Activated CD8-positive, alpha-beta T cell treated with anti-CD3 and anti-CD28 coated beads, Interleukin-2, amount 10 ng/mL, durations not matched to agents 7 days and 5 days (primary cell): Measurements from ENCODE around the gene MUC6. TPM values are rescaled to one million over a fixed set of nuclear protein-coding genes. Genes with fewer than 3 reads are reported as not detected.
A peak's percentile ranks its signal among the peaks of the same experiment; 100 is the strongest.

ENCODE experiments used
- ATAC-seq: fragments of 150-1000 bp; cut with Tn5 transposase; one replicate; pipeline ENCODE4 v1.10.0; 2021; ENCODE audit warnings: moderate library complexity
- CTCF ChIA-PET: fragments of 350-600 bp; sonication (Branson Sonifier 250); formaldehyde crosslinking; loops from one replicate; lab custom pipeline; 2021; ENCODE audit warnings: antibody characterized with exemption; lab: Charles Lee
- POLR2A ChIA-PET: fragments of 350-600 bp; sonication (Branson Sonifier 250); formaldehyde crosslinking; loops from one replicate; lab custom pipeline; 2021; ENCODE audit warnings: antibody characterized with exemption; lab: Charles Lee
- DNase-seq: peaks from one replicate; pipeline ENCODE4 v3.0.0-alpha.2; 2020
- H3K27ac Mint-ChIP-seq: one replicate; pipeline ENCODE4 v1.8.0; 2021; ENCODE audit warnings: mild to moderate bottlenecking, mixed read lengths
- H3K27me3 Mint-ChIP-seq: one replicate; pipeline ENCODE4 v1.8.0; 2021; ENCODE audit warnings: low read depth, mixed read lengths
- H3K36me3 Mint-ChIP-seq: one replicate; pipeline ENCODE4 v1.8.0; 2021; ENCODE audit warnings: low read depth, mixed read lengths
- H3K4me1 Mint-ChIP-seq: one replicate; pipeline ENCODE4 v1.8.0; 2021; ENCODE audit warnings: low read depth, mixed read lengths
- H3K4me3 Mint-ChIP-seq: one replicate; pipeline ENCODE4 v1.8.0; 2021; ENCODE audit warnings: mild to moderate bottlenecking, mixed read lengths
- H3K9me3 Mint-ChIP-seq: one replicate; pipeline ENCODE4 v1.8.0; 2022; ENCODE audit warnings: mixed read lengths; ENCODE audit not compliant: insufficient read depth
- total RNA-seq, 2 experiments: library from RNA; stranded (reverse); gene quantifications; one replicate each; pipeline ENCODE4 v1.2.3, GENCODE V29; 2021

Gene MUC6
- total RNA-seq, 2 experiments from 2014 or later: not detected

DNA sequence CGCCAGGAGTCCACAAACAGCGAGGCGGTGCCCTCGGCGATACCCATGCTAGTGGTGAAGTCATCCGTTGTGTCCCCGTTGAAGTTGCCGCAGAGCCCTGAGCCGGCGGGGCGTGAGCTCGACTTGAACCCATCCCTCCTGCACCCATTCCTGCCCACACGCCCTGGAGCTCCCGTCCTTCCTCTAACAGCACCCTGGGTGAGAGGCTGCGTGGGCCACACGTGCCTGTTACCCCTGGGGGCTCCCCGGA, 8.3 kb downstream of the MUC6 start:
- H3K4me1 Mint-ChIP-seq: no peaks in the 10 kb centered on the region
- no peaks in the 10 kb centered on the region for H3K36me3 Mint-ChIP-seq
- H3K27ac Mint-ChIP-seq: no peak overlapping the region
- POLR2A ChIA-PET: no interaction called here
- ATAC-seq: no peak
- DNase-seq: no peak
- H3K27me3 Mint-ChIP-seq: no peaks in the 10 kb centered on the region
- no peak overlapping the region for H3K4me3 Mint-ChIP-seq
- CTCF ChIA-PET: no interaction called here
- no peaks in the 10 kb centered on the region for H3K9me3 Mint-ChIP-seq

DNA sequence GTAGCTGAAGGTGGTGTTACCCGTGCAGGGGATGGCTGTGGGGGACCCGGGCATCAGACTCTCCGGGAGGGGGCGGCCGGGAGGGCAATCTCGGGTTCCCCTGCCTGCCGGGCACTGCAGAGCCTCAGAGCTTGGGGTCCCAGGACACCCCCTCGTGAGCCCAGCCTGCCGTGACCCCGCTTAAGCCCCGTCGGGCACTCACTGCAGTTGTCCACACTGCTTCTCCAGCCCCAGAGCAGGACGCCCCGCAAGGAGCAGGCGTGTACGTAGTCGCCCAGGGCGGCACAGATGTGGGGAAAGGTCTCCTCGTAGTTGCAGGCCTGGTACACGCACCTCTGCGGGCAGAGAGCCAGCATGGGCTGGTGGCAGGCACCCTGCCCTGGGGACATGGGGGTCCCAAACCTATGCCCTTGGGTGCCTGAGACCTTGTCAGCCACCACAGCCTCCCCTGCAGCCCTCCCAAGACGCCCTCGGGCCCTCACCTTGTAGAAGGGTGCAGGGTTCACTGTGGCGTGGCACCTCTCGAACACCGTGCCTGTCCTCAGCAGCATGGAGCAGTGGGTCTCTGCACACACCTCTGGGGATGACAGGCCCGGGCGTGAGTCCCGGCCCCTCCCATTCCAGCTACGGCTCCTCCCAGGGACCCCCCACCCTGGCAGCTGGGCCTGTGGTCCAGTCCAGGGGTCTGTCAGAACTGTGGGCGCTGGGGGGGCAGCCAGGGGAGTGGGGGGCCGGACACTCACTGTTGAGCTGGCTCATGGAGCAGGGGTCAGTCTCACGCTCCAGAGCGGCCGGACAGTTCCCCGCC, 8.8 kb downstream of the MUC6 start:
- CTCF ChIA-PET: no interaction called here
- POLR2A ChIA-PET: no interaction called here
- ATAC-seq (no peak), DNase-seq (no peak)
- Mint-ChIP-seq H3K4me1 (no peaks in the 10 kb centered on the region), H3K27ac (no peak overlapping the region), H3K27me3 (no peaks in the 10 kb centered on the region), H3K36me3 (no peaks in the 10 kb centered on the region), H3K9me3 (no peaks in the 10 kb centered on the region), H3K4me3 (no peak overlapping the region)

DNA sequence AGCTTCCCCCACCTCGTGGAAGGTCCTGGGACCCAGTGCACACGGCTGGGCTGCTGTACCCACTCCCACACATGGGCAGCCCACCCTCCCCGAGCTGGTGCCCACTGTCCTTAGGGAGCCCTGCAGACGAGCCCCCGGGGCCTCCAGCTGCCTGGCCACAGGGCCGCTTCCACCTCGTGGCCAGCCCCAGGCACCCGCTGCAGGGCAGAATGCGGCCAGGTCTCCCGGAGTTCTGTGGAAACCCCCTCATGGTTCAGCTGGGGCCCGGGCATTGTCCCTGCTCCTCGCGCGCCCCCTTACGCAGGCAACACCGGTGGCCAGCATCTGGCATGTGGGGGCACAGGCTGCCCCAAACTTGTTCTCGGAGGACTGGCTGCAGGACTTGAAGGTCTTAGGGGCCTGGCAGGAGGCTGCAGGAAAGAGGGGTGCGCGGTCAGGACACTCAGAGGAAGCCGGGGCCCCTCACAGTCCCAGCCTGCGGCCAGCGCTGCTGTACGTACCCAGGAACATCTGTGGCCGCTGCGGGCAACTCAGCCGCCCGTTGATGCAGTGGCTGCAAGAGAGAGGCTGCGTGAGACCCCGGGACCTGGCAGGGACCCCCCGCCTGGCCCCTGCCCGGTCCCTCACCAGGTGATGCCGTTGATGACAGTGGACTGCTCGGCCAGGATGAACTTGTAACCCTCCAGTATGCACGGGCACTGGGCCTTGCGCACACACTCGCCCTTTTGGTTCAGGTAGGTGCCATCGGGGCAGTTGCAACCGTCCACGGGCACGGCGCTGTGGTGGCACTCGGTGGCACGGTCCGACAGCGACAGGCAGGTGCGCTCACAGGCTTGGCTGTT, 9.7 kb downstream of the MUC6 start:
- no peaks in the 10 kb centered on the region for H3K9me3 Mint-ChIP-seq
- no peak for ATAC-seq
- H3K36me3 Mint-ChIP-seq: no peaks in the 10 kb centered on the region
- no peak overlapping the region for H3K27ac Mint-ChIP-seq
- POLR2A ChIA-PET: no interaction called here
- H3K27me3 Mint-ChIP-seq: no peaks in the 10 kb centered on the region
- CTCF ChIA-PET: no interaction called here
- DNase-seq: no peak
- no peaks in the 10 kb centered on the region for H3K4me1 Mint-ChIP-seq
- H3K4me3 Mint-ChIP-seq: no peak overlapping the region

DNA sequence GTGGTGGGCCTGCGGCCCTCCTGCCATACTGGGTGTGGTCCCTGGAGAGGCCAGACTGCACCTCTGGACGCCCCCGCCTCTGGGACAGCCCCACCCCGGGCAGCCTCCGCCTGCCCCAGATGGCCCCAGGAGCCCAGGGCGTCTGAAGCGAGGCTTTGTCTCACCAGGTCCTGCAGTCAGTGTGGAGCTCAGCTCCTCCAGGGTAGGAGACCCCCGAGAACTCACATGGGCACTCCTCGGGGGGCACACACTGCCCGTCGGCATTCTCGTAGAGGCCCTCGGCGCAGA, 10.4 kb downstream of the MUC6 start:
- POLR2A ChIA-PET: no interaction called here
- Mint-ChIP-seq H3K4me3 (no peak overlapping the region), H3K4me1 (no peaks in the 10 kb centered on the region), H3K27ac (no peak overlapping the region), H3K36me3 (no peaks in the 10 kb centered on the region), H3K9me3 (no peaks in the 10 kb centered on the region), H3K27me3 (no peaks in the 10 kb centered on the region)
- DNase-seq (no peak), ATAC-seq (no peak)
- CTCF ChIA-PET: no interaction called here

DNA sequence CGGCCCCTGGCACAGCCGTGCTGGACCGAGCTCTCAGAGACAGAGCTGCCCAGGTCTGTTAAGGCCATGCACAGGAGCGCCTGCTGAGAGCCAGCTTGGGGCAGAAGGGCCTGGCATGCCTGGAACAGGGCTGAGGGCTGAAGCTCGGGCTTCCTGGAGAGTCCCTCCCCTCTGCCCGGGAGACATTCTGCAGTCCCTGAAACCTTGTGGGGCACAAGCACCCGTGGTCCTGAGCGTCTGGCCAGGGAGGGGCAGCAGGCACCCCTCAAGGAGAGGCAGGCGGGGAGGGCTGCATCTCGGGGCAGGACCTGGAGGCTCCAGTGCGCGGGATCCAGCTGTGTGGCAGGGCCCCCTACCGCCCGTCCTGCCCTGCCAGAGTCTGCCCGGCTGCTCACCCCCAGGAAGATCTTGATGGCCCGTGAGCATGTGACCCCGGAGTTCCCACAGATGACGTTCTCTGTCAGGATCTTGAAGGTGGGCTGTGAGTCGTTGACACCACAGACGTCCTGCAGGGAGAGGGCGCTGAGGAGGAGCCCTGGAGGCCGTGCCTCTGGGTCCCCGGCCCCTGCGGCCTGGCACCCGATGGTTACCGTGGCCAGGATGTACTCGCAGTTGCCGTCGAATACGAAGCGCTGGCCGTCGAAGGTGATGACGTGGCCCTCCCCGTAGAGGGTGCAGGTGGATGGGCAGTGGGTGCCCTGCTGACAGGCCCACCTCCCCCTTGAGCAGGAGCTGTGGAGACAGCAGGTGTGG, 10.9 kb downstream of the MUC6 start:
- H3K4me1 Mint-ChIP-seq: no peaks in the 10 kb centered on the region
- CTCF ChIA-PET: no interaction called here
- no peak overlapping the region for H3K4me3 Mint-ChIP-seq

DNA sequence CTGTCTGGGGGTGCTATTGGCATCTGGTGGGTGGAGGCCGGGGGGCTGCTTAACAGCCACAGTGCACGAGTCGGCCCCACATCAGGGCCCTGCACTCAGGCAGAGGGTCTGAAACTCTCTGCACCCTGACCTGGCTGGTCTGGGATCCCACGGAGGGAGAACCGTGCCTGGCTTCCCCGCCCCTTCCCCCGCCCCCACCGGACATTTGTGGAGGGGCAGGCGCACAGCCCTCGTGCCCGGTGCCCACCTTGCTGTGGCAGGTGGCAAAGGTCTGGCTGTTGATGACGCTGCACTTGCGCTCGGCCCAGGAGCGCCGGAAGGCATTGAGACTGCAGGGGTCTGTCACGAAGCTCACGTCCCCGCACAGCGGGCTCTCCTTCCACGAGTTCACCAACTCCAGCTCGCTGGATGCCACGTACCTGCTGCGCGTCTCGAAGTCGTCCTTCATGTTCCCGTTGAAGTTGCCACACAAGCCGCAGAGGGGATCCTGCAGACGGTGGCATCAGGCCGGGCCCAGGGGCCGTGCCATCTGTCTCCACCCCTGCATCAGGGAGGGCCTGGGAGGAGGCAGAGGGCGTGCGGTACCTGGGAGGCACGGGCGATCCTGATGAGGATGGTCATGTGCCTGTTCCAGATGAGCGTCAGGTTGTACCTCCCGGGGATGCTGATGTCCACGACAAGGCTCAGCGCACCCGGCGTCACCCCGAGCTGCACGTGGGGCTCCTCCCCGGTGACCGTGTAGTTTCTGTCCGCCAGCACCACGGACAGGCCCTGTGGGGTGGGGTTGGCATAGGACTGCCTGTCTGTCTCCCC, 11.7 kb downstream of the MUC6 start:
- Mint-ChIP-seq H3K9me3 (no peaks in the 10 kb centered on the region), H3K4me1 (no peaks in the 10 kb centered on the region), H3K36me3 (no peaks in the 10 kb centered on the region), H3K4me3 (no peak overlapping the region), H3K27me3 (no peaks in the 10 kb centered on the region), H3K27ac (no peak overlapping the region)
- ChIA-PET CTCF (no interaction called here), POLR2A (no interaction called here)
- ATAC-seq (no peak), DNase-seq (no peak)

More for the DNA sequence above, 10.9 kb downstream of the MUC6 start:
- no peaks in the 10 kb centered on the region for H3K27me3 Mint-ChIP-seq
- no peaks in the 10 kb centered on the region for H3K36me3 Mint-ChIP-seq
- H3K27ac Mint-ChIP-seq: no peak overlapping the region
- DNase-seq: no peak
- POLR2A ChIA-PET: no interaction called here
- H3K9me3 Mint-ChIP-seq: no peaks in the 10 kb centered on the region
- no peak for ATAC-seq

DNA sequence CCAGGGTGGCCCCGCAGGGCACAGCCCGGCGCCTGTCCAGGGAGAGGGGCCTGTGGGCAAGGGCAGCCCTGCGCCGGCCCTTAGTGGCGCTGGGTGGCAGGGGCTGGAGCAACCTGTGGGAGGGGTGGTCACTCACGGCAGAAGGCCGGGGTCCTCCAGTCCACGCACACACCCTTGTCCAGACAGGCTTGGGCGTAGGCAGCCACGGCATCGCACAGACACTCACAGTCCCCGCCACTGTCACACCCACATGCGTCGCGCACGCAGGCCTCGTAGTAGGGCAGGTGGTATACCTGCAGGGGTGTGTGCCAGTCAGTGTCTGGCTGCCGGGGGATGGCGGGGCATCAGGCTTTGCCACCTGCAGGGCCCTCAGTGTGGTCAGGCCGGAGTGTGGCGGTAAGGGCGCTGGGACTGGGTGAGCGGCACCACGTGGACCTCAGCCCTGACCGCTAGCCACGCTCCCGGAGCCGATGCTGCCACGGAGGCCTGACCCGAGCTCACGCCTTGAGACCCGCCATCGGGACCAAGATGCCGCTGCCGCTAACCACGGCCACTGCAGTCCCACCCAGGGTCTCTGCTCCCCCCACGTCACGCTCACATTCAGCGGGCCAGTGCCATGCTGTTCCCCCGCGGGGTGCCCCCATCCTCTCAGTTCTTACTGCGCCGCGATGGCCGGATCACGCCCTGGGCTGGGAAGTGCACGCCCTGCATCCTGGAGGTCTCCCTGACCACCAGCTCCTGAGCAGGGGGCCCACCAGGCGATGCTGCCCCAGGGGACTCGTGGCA, 12.5 kb downstream of the MUC6 start:
- Mint-ChIP-seq H3K27ac (no peak overlapping the region), H3K9me3 (no peaks in the 10 kb centered on the region), H3K27me3 (no peaks in the 10 kb centered on the region), H3K4me1 (no peaks in the 10 kb centered on the region), H3K4me3 (no peak overlapping the region), H3K36me3 (no peaks in the 10 kb centered on the region)
- POLR2A ChIA-PET: no interaction called here
- ATAC-seq (no peak), DNase-seq (no peak)
- CTCF ChIA-PET: no interaction called here

DNA sequence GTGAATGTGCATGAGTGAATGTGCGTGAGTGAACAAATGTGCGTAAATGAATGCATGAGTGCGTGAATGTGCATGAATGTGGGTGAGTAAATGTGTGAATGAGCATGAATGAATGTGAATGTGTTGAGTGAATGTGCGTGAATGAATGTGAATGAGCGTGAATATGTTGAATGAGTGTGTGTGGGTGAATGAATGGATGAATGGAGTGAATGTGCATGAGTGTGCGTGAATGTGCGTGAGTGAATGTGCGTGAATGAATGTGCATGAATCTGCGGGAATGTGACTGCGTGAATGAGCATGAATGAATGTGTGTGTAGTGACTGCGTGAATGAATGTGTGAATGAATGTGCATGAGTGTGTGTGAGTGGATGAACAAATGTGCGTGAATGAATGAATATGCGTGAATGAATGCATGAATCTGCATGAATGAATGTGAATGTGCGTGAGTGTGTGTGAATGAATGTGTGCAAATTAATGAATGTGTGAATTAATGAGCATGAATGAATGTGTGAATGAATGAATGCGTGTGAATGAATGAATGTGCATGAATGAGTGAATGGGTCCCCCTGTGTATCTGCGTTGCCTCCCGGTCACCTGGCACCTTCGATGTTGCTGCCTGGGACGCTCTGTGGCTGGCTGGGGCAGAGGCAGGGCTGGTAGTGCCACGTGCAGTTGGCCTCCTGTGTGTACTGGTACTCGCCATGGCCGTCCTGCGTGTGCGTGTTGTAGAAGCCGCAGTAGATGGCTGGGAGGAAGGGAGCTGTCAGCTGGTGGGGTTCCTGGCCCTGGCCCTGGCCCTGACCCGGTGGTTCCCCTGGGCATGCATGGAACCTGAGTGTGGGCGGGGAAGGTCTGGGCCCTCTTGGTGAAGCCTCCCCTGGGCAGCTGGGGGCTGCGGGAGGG, 13.4 kb downstream of the MUC6 start:
- CTCF ChIA-PET: no interaction called here
- POLR2A ChIA-PET: no interaction called here
- Mint-ChIP-seq H3K27me3 (no peaks in the 10 kb centered on the region), H3K27ac (no peak overlapping the region), H3K36me3 (no peaks in the 10 kb centered on the region), H3K9me3 (no peaks in the 10 kb centered on the region), H3K4me3 (no peak overlapping the region), H3K4me1 (peaks cover 1% of the 10 kb centered on the region)
- DNase-seq: no peak
- peak; percentile 22 for ATAC-seq

DNA sequence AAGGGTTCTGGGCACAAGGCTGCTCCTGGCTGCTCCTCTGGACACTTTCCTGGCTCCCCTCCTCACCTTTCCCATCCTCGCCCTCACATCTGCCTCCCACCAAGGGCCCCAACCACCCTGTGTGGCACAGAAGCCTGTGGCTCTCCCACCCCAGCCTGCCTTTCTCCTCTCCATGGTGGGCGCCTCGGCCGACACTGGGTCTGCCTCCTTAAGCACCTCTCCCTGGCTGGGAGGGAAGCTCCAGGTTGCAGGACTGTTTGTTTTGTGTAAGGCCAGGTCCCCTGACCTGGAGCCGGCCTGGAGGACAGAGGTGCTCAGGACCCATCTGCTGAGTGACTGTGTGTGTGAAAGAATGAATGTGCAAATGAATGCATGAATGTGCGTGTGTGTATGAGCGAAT, 14.1 kb downstream of the MUC6 start:
- Mint-ChIP-seq H3K27me3 (no peaks in the 10 kb centered on the region), H3K27ac (no peak overlapping the region), H3K4me3 (no peak overlapping the region), H3K9me3 (no peaks in the 10 kb centered on the region), H3K4me1 (peaks cover 6% of the 10 kb centered on the region), H3K36me3 (no peaks in the 10 kb centered on the region)
- POLR2A ChIA-PET: no interaction called here
- CTCF ChIA-PET: no interaction called here
- ATAC-seq (no peak), DNase-seq (no peak)

DNA sequence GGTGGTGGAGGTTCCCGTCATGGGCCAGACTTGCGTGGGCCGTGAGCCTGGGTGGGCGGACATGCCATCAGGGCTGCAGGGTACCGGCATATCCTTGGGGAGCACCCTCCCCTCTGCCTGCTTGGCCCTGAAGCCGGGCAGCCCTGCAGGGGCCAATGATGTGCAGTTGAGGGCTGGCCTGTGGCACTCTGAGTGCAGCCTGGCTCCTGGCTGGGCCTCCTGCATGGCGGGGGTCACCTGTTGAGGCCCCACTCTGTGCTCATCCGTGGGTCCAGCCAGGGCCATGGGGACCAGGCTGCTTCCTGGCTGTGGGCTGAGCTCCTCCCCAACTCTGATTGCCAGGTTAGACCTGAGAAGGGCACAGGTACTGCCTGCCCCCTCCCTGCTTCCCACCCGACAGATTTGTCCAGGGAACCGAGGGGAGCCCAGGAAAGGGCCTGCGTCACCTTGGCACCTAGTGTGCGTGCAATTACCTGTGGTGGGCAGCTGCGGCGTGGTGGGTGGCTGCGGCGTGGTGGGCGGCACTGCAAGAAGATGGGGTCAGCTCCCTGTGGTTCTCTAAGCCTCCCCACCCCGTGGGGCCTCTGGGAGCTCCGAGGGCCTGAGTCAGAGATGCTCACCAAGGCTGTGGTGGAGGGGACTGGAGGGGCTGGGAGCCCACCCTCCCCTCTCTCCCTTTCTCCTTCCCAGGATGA, 16.2 kb downstream of the MUC6 start:
- DNase-seq: no peak
- no peaks in the 10 kb centered on the region for H3K27me3 Mint-ChIP-seq
- ChIA-PET POLR2A (no interaction called here), CTCF (no interaction called here)
- H3K27ac Mint-ChIP-seq: no peak overlapping the region
- no peaks in the 10 kb centered on the region for H3K9me3 Mint-ChIP-seq
- no peaks in the 10 kb centered on the region for H3K36me3 Mint-ChIP-seq
- H3K4me3 Mint-ChIP-seq: no peak overlapping the region
- ATAC-seq: no peak
- peaks cover 16% of the 10 kb centered on the region for H3K4me1 Mint-ChIP-seq
